Activated T-helper 1 cell treated with Interleukin-2 at 50 U/mL for 16 hours (primary cell): ENCODE measurements around the gene KLHDC1.
"Not testable (repeated sequence)": the region's sequence is repeated elsewhere in the genome, so short reads cannot be mapped to it uniquely, and the experiment has no call there.

ENCODE experiments used
- DNase-seq: peaks from one replicate; pipeline ENCODE4 v3.0.0-alpha.2; 2020; ENCODE audit warnings: low read depth

Gene KLHDC1

DNA sequence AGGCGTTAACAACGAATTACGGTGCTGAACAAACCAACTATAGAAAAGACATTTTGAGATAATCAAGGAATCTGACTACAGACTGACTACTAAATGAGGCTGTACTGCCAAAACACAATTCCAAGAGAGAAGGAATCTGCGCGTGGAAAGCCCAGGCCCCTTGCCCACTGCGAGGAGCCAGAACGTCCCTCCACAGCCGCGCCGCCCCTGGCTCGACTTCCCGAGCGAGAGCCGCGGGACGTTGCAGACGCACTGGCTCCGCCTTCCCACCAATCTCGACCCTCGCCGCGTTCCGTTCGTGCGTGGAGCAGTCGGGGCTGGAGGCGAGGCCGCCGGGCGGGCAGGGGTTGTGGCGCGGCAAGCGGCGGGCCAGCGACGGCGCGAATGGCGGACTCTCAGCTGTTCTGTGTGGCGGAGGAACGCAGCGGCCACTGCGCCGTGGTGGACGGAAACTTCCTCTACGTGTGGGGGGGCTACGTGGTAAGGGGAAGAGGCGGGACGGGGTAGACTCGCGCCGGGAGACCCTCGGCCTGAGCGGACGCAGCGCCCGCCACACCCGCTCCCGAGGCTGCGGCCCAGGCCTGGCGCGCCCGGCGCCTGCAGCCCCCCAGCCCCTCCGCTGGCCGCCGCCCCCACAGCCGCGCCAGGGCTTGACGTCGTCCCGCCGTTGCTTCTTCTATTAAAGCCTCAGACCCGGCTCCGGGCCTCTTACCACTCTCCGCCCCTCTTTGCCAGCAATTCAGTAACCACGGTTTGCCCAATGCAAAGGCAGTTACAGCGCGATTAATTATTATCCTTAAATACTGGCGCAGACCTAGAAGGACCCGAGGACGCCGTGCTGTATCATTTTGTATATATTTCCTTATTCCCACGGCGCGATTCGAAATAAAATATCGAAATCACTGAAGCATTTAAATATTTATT lies at the start of gene KLHDC1:
KLHDC1 (plus strand) TSS at position 310 of the 924 bp plus-strand sequence; CDS start at position 385, 75 bp downstream.
- peak; percentile 68 for DNase-seq

DNA sequence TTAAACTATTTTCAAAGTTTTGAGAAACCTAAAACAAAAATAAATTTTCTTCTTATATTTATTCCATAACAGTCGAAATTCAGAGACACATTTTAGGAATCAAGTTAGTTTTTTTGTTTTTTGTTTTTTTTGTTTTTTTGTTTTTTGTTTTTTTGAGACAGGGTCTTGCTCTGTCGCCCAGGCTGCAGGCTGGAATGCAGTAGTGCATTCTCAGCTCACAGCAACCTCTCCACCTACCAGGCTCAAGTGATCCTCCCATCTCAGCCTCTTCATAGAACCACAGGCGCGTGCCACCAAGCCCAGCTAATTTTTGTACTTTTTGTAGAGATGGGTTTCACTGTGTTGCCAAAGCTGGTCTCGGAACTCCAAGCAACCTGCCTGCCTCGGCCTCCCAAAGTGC lies 39.4 kb upstream of the KLHDC1 start:
- DNase-seq, result no peak

DNA sequence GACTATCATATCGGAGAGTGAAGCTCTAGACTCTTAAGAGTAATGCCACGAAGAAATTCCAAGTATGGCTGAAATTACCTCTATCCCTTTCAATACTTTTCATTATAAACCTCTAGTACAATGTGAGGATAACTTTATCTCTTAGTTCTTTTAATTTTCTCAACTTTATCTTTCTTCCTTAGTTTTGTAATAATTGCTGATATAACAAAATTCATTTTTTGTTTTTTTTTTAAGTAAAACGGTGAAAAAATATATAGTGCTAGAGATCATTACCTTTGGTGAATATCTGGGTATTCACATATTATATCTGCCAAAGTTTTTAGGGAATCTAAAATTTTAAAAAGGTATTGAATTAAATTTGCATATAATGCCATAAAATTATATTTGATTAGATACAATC lies 38.4 kb upstream of the KLHDC1 start:
- no peak for DNase-seq

DNA sequence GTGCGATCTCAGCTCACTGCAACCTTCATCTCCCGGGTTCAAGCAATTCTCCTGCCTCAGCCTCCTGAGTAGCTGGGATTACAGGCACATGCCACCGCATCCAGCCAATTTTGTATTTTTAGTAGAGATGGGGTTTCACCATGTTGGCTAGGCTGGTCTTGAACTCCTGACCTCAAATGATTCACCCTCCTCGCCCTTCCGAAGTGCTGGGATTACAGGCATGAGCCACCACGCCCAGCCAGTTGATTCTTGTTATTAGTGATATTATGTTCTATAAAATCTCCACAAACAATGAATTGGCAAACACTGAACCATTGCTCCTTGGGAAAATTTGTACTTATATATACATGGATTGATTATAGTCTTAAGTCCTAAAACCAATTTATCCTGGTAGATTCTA lies 35.4 kb upstream of the KLHDC1 start:
- DNase-seq, result not testable (repeated sequence)

DNA sequence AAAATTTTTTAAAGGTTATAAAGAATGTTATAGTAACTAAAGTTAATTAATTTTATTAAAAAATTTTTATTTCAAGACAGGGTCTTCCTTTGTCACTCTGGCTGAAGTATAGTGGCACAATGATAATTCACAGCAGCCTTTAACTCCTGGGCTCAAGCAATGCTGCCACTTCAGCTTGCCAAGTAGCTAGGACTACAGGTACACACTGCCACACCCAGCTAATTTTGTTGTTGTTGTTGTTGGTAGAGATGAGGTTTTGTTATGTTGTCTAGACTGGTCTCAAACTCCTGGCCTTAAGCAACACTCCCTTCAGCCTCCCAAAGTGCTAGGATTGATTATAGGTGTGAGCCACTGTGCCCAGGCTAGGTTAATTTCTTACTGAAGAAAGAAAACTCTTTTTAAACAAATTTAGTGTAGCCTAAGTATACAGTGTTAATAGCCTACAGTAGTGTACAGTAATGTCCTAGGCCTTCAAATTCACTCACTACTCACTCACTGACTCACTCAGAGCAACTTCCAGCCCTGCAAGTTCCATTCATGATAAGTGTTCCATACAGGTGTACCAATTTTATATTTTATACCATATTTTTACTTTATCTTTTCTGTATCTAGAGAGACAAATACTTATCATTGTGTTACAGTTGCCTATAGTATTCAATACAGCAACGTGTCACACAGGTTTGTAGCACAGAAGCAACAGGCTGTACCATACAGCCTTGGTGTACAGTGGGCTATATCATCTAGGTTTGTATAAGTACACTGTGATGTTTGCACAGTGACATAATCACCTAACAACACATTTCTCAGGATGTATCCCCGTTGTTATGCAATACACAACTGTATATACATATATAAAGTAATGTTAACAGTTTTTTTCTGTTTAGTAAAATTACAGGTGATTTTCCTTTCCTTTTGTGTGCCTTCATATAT lies 33.1 kb upstream of the KLHDC1 start:
- DNase-seq, result no peak

- DNase-seq, result no peak
These were observed 22.4 kb upstream of the KLHDC1 start for GRCh38 chr14:49670475-49670874.

DNA sequence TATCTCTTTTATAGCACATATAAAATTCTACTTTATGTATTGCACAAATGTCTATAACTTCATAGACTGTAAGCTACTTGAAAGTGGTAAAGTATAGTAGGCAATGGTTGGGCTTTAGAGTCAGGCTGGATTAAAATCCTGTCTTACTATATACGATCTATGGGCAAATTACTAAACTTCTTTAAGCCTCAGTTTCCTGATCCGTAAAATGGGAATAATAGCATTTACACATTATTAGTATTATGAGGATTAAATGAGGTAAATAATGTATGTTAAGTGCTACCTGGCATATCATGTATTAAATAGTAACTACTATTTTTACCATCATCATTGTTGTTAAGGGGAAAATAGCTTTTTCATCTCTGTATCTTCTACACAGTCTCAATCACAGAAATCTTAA lies 19.3 kb upstream of the KLHDC1 start:
- DNase-seq, result no peak

DNA sequence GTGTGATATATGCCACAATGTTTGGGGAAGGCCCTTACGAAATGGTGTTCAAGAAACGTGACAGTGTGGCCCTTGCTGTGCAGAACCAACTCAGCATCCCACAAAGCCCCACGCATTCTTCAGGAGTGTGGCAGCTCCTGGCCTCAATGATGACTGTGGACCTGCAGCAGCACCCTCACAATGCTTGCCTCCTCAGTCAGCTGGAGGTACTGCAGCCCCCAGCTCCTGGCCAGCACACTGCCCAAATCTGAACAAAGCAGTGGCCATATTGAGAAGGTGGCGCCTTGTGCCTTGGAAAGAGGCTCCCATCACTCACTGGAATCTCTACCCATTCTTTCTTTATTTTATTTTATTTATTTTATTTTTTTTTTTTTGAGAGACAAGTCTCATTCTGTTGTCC lies 15.3 kb upstream of the KLHDC1 start:
- DNase-seq, result no peak

DNA sequence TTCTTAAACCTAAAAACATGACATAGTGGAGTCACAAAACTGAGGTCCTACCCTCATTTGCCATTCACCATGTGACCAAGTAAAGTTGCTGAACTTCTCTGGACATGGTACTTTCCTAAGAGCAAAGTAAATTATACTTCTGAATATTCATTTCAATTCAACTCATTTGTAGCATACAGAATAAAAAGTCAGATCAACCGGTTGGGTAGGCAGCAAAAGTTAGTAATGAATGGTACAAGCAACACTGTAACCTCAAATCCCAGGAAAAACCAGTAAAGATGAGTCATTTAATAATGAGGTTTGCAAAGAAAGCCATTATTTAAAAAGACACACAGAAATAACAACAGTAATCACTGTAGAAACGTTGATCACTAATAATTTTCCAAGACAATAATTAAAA lies 13.6 kb upstream of the KLHDC1 start:
- no peak for DNase-seq

- no peak for DNase-seq
These were observed 6.5 kb upstream of the KLHDC1 start for GRCh38 chr14:49686425-49686824.

DNA sequence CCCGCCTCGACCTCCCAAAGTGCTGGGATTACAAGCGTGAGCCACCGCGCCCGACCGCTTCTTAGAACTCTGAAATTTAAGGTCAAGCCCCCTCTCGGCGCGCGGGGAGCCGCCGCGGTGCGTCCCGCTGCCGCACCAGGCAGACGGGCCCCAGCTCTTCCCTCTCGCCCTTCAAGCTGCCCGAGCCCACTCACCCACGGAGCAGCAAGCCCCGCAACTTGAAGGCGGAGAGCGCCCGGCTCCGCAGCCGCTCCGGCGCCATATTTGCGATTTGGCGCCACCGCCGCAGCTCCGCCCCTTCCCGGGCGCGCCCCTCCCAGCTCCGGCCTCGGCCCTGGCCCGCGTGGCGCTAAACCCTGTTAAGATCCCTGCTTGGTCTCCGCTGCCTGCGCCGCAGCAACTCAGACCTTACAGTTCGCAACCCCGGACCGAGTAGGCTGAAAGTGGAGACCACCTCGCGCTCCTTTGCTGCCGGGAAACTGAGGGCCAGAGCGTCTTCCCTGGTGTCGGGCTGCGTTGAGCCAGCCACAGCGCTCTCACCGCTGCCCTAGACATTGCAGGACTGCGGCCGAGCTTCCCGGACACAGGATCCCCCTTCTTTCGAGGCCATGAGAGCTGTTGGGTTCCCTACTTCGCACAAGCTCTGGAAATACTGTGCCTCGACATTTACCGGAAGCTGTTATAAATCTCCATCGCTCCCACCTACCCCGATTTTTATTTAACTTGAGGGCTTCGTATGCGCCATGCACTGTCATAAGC lies 4.8 kb upstream of the KLHDC1 start, which contains the start of gene POLE2:
POLE2 (minus strand) TSS at position 273 of the 759 bp plus-strand sequence; CDS start at position 262, 11 bp downstream.
- DNase-seq, result peak; percentile 59

GRCh38 chr14:49688701-49689030 lies 4.3 kb upstream of the KLHDC1 start:
- DNase-seq, result no peak

- no peak for DNase-seq
These were observed 1.9 kb upstream of the KLHDC1 start for GRCh38 chr14:49691031-49691430.

DNA sequence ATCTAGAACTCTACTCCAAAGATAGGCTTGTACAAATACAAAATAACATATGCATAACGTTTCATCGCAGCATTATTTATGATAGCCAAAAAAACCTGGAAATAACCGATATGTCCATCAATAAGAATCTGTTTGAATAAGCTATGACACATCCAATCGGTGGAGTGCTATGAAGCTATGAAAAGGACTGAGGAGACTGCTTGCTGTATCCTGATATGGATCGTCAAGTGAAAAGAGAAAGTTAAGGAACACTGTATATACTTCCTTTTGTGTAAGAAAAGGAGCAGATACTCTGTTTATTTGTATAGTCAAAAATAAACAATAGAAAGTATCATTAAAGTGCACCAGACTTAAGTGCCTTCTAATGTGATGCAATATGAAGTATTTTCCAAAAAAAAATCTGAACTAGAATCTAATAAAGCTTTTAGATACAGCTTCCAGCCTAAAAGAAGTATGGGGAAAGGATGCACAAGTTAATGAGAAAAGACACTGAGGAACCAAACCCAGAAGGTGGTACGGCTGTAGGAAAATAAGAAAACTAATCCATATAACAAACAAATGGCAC lies 645 bp upstream of the KLHDC1 start:
- DNase-seq, result no peak

DNA sequence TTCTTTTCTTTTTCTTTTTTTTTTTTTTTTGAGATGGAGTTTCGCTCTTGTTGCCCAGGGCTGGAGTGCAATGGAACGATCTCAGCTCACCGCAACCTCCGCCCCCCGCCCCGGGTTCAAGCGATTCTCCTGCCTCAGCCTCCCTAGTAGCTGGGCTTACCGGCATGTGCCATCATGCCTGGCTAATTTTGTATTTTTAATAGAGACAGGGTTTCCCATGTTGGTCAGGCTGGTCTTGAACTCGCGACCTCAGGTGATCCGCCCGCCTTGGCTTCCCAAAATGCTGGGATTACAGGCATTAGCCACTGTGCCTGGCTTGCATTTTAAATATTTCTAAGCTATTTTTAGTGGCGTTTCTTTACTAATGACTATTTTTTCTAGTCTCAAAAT lies 810 bp downstream of the KLHDC1 start:
- not testable (repeated sequence) for DNase-seq

- no peak for DNase-seq
These were observed 9.8 kb downstream of the KLHDC1 start for GRCh38 chr14:49702725-49703124.

DNA sequence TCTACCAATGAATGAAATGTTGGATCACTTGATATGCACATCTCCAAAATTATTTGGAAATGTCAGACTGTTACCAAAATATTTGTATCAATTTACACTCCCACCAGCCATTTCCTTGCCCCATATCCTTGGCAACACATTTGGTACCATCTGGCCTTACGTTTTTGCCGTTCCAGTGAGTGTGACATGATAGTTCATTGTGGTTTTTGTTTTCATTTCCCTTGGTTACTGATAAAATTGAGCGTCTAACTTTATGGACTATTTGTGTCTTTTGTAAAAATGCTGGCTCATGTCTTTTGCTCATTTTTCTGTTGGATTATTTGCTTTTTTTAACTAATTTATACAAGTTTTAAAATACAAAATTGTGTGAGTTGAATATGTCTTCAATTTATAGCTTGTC lies 11.0 kb downstream of the KLHDC1 start:
- DNase-seq, result no peak

- DNase-seq, result not testable (repeated sequence)
These were observed 11.6 kb downstream of the KLHDC1 start for GRCh38 chr14:49704471-49704870.

- not testable (repeated sequence) for DNase-seq
These were observed 18.1 kb downstream of the KLHDC1 start for GRCh38 chr14:49710993-49711392.

DNA sequence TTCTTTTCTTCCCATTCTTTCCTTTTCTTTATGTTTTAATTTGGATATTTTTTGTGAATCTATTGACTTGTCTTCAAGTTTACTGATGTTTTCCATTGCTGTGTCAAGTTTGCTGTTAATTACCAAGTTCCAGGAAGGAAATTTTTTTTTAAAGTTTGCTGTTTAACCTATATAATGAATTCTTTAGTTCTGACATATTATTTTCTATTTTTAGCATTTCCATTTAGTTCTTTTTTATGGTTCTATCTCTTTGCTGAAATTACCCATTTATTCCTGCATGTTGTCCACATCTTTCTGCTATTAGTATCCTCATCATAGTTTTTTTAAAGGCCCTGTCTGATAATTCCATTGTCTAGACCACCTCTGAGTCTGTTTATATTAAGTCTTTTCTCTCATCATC lies 27.8 kb downstream of the KLHDC1 start:
- no peak for DNase-seq

GRCh38 chr14:49721733-49722435 lies 29.0 kb downstream of the KLHDC1 start:
- not testable (repeated sequence) for DNase-seq
